NB4 (cell line): ENCODE results near the gene GUCA2B.

Experiments
- CTCF ChIP-seq: IDR thresholded peaks from one replicate; pipeline ENCODE4 v1.5.1; 2012; ENCODE audit warnings: low read depth, low read length
- MAX ChIP-seq: IDR thresholded peaks from 2 replicates; pipeline ENCODE4 v1.6.1; 2011; ENCODE audit warnings: low read depth, low read length
- MYC ChIP-seq: IDR thresholded peaks from 2 replicates; pipeline ENCODE4 v1.6.1; 2011; ENCODE audit warnings: low read depth, low read length
- POLR2A ChIP-seq: IDR thresholded peaks from 2 replicates; pipeline ENCODE4 v1.6.1; 2011; ENCODE audit warnings: mild to moderate bottlenecking; ENCODE audit not compliant: insufficient read length; ENCODE audit errors: extremely low read depth

- TF ChIP-seq CTCF: no peak
- TF ChIP-seq POLR2A: no peak
- no peak for TF ChIP-seq MYC
- no peak for TF ChIP-seq MAX
These were observed 35.1 kb upstream of the GUCA2B start for GRCh38 chr1:42118125-42118524.
